ENCODE data around the gene THSD7B.

The THSD7B gene

DNA sequence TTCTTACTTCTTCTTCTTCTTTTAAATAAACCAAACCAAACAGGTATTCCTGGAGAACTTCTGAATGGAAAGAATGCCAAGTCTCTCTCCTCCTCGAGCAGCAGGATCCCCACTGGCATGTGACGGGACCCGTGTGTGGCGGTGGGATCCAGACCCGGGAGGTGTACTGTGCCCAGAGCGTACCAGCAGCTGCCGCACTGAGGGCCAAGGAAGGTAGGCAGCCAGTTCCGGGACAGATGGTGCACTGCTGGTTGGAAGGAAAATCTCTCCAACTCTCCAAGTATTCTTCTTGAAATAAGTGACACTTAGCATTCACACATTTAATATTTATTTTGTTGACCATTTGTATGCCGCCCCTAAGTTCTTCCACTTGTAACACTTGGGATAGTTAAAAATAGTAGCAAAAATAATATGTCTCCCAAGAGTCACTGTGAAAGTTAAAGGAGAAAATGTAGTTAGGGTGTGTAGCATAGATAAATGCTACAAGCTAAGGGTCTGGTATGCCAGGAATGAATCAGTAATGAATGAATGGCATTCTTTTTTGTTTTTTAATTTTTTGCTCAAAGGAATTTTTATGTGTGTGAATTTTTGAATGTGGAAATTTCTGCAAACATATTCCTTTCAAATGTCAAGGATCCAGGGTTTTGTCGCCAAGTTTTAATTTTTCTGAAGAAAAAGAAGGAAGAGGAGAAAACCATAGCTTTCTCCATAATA is 349.9 kb downstream of the THSD7B start:
- no peak overlapping the region for H3K4me3 ChIP-seq
- H3K27ac ChIP-seq, result no peak overlapping the region

- Histone ChIP-seq H3K27ac (no peak overlapping the region), H3K4me3 (no peak overlapping the region)
These were observed 350.4 kb downstream of the THSD7B start for GRCh38 chr2:137115795-137116089.

- H3K27ac ChIP-seq, result no peak overlapping the region
These were observed 352.0 kb downstream of the THSD7B start for GRCh38 chr2:137117385-137117784.

GRCh38 chr2:137118140-137118539 is 352.8 kb downstream of the THSD7B start:
- H3K27ac ChIP-seq, result no peak overlapping the region
- no peak overlapping the region for H3K4me3 ChIP-seq

More at GRCh38 chr2:137117385-137117784, 352.0 kb downstream of the THSD7B start:
- H3K4me3 ChIP-seq, result no peak overlapping the region

- Histone ChIP-seq H3K27ac (no peak overlapping the region), H3K4me3 (no peak overlapping the region)
These were observed 357.9 kb downstream of the THSD7B start for GRCh38 chr2:137123226-137123625.

DNA sequence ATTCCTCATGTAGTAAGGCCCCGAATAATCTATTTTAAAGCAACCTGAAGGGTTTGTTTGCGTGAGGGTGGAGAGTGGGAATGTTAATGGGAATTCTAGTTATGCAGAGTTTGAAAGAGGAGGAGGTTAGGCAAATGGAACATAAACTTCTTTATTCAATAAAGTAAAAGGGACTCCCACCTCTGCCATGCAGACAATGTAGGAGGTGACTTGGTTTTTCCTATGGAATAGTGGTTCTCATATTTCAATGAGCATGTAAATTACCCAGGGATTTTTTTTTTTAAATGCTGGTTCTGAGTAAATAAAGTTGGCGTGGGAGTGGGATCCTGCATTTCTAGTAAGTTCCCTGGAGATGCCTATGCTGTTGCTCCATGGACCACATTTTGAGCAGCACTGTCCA is 367.9 kb downstream of the THSD7B start:
- Histone ChIP-seq H3K27ac (no peak overlapping the region), H3K4me3 (no peak overlapping the region)

DNA sequence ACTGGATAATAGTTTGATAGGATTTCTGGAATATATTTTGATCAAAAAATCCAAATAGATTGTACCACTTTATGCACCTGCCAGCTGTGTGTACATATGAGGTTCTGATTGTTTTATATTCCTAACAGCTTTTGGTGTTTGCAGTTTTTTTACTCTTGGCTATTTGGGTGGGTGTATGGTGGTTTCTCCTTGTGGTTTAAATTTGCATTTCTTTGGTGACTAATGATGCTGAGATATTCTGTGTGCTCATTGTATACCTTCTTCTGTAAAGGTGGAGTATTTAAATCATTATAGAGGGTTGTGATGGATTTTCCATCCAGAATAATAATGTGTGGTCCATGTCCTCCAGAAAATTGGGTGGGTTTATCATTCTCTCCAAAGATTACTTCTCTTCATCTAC is 372.9 kb downstream of the THSD7B start:
- no peak overlapping the region for H3K27ac ChIP-seq
- no peak overlapping the region for H3K4me3 ChIP-seq

DNA sequence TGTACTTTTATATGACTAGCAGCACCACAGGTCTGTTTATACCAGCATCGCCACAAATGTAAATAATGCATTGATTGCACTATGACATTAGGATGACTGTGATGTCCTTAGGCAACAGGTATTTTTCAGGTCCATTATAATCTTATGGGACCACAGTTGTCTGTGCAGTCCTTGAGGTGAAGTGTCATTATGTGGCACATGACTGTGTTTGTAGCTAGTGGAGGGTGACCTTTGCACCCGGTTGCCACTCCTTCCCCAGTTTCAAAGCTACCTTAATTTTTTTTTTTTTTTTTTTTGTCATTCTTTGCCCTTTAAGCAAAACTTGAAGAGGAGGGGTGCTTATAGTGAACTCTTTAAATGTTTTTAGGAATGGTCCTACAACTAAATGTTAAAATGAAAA is 386.4 kb downstream of the THSD7B start:
- Histone ChIP-seq H3K27ac (no peak overlapping the region), H3K4me3 (no peak overlapping the region)

DNA sequence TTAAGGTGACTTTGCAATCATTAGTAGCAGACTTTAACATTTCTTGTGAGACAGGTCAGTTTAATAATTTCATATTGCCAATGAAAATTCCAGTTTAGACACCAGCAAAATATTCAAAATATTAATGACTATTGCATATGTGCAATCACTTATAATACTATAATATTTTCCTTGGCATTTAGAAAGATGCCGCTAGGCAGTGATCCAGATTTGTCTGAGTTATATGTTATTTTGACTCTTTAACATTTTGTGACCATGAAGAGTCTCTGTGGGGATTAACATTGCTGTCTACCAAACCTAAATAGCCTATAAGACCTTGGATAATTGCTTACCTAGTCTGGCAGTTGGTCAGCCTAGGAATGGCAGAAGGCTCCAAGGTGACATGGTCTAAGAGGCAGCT is 389.6 kb downstream of the THSD7B start:
- no peak overlapping the region for H3K27ac ChIP-seq
- H3K4me3 ChIP-seq, result no peak overlapping the region

- H3K4me3 ChIP-seq, result no peak overlapping the region
These were observed 390.2 kb downstream of the THSD7B start for GRCh38 chr2:137155356-137156104.

DNA sequence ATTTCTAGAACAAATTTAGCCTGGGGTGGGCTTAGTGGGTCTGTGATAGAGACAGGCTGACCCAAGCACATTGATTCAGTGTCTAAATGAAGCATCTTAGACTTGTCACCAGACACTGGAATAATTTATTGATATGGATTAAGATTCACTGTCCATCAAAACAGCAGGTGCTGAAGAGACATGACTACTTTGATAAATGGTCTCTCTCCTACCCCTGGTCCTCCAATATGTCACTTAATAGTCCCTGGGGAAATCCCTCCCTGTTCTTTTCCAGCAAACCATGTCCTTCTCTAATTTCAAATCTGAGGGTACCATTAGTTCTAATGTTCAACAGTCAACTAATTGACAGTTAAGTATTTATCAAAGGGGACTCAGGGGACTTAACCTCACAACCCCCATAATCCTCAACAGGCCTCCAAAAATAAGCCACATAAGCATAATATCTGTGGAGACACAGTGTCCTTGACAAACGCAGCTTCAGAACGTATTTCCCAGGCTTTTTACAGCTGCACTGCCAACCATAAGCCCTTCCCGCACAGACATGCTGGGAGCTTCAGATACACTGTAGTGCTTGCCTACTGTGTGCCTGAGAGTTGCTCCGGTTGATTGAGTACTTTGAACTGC is 391.0 kb downstream of the THSD7B start:
- no peak overlapping the region for H3K4me3 ChIP-seq
- no peak overlapping the region for H3K27ac ChIP-seq

More at GRCh38 chr2:137155356-137156104, 390.2 kb downstream of the THSD7B start:
- H3K27ac ChIP-seq, result no peak overlapping the region

DNA sequence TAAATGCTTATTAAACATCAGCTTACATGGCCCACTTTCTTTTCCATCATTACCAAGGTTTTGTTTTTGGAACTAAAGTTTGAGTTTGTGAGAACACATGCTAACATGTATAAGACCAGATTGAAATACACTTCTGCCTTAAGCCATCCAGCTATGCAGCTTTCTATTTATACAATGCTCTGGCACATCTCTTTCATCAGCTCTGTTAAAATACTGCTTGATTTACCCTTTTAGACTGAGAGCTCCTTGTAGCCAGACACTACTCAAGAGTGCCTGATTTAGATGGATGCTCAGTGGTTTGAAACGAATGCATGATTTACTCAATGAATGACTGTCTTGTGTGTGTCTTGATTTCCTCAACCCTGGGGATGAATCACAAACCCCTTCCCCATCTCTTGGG is 392.5 kb downstream of the THSD7B start:
- Histone ChIP-seq H3K4me3 (no peak overlapping the region), H3K27ac (no peak overlapping the region)

DNA sequence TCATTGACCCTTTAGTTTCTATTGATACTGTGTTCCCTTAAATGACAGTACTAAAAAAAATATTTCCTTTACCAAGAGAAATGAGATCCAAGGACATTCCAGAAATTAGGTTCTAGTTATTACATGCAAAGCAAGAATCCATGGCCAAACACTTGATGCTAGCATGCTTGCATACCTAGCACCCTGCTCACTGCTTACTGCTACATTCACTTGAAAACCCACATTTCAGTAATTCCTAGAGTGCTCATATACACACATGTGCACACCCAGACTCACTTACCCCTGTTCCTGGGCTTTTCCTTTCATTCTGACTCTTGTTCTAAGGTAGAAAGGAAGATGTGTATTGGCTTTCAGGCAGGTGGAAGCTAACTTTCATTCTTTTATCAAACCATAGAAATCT is 395.9 kb downstream of the THSD7B start:
- H3K4me3 ChIP-seq, result no peak overlapping the region
- H3K27ac ChIP-seq, result no peak overlapping the region

DNA sequence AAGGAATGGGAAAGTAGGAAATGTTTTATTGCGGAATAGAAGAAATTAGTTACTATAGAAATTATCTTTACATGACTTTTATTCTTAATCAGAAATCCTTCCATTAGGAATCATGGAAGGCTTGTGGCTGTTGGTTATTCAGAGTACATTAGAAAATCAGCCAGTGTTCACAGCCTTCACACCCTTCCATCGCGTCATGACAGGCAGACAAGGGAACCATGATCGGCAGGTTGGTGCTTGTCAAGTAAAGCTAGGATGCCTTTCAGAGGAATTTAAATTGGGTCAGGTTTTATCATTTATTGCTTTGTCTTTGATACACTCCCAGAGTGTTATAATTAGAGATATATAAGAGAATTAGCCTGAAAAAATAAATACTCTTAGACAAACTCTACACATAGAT is 400.6 kb downstream of the THSD7B start:
- no peak overlapping the region for H3K4me3 ChIP-seq
- H3K27ac ChIP-seq, result no peak overlapping the region

- no peak overlapping the region for H3K4me3 ChIP-seq
- H3K27ac ChIP-seq, result no peak overlapping the region
These were observed 402.3 kb downstream of the THSD7B start for GRCh38 chr2:137167651-137168050.

DNA sequence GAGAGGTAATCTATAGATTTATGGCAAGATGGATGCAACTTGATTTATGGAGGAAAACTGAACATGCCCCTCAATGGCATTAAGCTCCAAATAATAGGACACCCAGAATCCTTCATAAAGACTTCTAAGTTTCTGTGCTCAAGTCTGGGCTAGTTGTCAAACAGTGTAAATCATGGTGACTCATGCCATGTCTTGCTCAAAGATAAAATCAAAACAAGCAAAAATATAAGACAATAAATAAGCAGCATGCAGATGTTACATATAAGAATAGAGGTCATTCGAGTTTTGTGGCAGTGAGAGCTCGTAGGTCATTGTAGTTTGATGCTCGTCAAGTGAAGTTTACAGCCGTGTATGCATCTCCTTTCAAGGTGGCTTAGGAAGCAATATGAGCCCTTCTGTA is 403.2 kb downstream of the THSD7B start:
- Histone ChIP-seq H3K27ac (no peak overlapping the region), H3K4me3 (no peak overlapping the region)

DNA sequence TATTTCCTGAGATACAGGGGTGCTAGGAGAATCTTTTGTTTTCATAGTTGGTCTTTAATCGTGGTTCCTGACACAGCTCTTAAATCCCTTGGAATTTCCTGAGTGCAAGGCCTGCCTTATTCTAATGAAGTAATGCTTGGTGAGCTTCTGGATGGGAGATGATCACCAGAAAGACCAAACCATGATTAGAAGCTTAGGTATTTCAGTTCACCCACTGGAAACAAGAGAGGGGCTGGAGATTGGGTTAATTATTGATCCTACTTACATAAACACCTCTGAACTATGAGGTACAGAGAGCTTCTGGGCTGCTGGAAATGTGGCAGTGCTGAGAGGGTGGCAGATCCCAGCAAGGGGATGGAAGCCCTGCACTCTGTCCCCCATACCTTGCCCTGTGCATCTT is 406.8 kb downstream of the THSD7B start:
- H3K4me3 ChIP-seq, result no peak overlapping the region
- no peak overlapping the region for H3K27ac ChIP-seq

DNA sequence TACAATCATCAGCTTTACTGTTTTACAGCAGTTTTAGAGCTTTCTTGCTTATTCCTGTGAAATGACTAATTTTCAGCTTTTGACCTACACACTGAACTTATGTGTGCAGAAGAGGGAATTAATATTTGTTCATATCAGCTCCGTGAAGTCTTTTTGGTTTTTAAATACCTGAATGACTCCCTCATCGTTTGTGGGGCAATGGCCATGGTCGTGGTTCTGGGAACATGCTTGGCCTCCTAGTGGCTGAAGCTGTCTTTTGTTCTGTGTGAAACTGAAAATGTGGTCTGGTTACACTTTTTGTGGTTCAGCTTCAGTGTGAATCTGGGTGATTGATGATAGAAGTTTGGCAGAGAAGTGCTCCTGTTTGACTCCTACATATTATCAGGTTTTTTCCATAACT is 408.1 kb downstream of the THSD7B start:
- no peak overlapping the region for H3K27ac ChIP-seq
- no peak overlapping the region for H3K4me3 ChIP-seq

DNA sequence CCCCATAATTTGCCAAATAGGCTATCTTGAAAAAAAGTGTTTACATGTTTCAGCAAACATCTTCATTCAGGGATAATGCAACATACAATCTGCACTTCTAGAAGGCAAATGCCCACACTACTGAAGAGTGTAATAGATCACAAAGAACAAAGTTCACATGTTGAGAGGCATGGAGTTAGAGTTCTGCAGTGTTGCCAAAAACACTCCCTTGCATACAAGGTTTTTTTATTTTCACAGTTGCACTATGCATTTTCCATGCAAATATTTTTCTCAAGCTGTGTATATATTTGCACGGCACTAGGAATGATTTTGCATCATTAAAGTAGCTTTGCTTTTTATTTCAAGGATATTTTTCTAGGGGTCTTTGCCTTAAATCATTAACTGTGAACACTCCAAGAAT is 409.9 kb downstream of the THSD7B start:
- Histone ChIP-seq H3K27ac (no peak overlapping the region), H3K4me3 (no peak overlapping the region)

GRCh38 chr2:137178951-137179377 is 413.6 kb downstream of the THSD7B start:
- Histone ChIP-seq H3K27ac (no peak overlapping the region), H3K4me3 (no peak overlapping the region)

GRCh38 chr2:137179542-137179941 is 414.2 kb downstream of the THSD7B start:
- Histone ChIP-seq H3K27ac (no peak overlapping the region), H3K4me3 (no peak overlapping the region)

Measured in skin epidermis (tissue), 12 donors.